HepG2 (cell line): ENCODE results near the gene HK2. TPM values are rescaled to one million over a fixed set of nuclear protein-coding genes. Genes with fewer than 3 reads are reported as not detected.

ENCODE experiments used
- ATAC-seq: fragments of 200-7000 bp; cut with Tn5 transposase; 3 replicates; pipeline ENCODE4 v1.9.1; 2020; ENCODE audit warnings: mild to moderate bottlenecking, moderate library complexity
- BruUV-seq: library from RNA; stranded (reverse); fragments of 400-500 nt; replicated peaks from 2 replicates; lab custom pipeline; 2021; lab: Mats Ljungman, UMichigan
- CTCF ChIA-PET: fragments of 300-600 bp; formaldehyde crosslinking; extraction: SDS; loops from one replicate; lab custom pipeline; 2021; ENCODE audit warnings: low total read pairs, inconsistent platforms, low intra/inter-chr PET ratio; lab: Yijun Ruan, JAX
- POLR2A ChIA-PET: fragments of 350-600 bp; sonication (Branson Sonifier 250); formaldehyde crosslinking; loops from one replicate; lab custom pipeline; 2020; ENCODE audit warnings: antibody characterized with exemption, inconsistent platforms; lab: Yijun Ruan, JAX
- DNase-seq: peaks from one replicate; pipeline ENCODE4 v3.0.0-alpha.2; 2015; ENCODE audit warnings: low spot score
- FAIRE-seq: peaks from 3 replicates; lab custom pipeline; 2011; peaks lifted over from hg19 to GRCh38; lab: Jason Lieb, UNC
- H2AFZ ChIP-seq: one replicate; pipeline ENCODE4 v1.6.1; 2011; ENCODE audit warnings: low read length, inconsistent platforms
- H3K27ac ChIP-seq: fragments of 300-600 bp; 3 replicates; pipeline ENCODE4 v1.8.0; 2011; ENCODE audit warnings: mixed run types, mild to moderate bottlenecking, mixed read lengths, low read length, inconsistent platforms; ENCODE audit not compliant: insufficient read depth; ENCODE audit errors: extremely low read length
- H3K27me3 ChIP-seq, 2 experiments: fragments of 200-600 bp in 1 of 2; 2 replicates in 1 of 2; 3 replicates in 1 of 2; pipeline versions ENCODE4 v1.6.0 to v1.8.0; 2011; ENCODE audit warnings: low read length in 2 of 2, mild to moderate bottlenecking in 2 of 2, moderate library complexity in 2 of 2, inconsistent platforms in 1 of 2; ENCODE audit not compliant: insufficient read depth in 2 of 2, control insufficient read depth in 1 of 2
- H3K36me3 ChIP-seq, 2 experiments: fragments of 200-600 bp in 1 of 2; replicated peaks in 1 of 2; 2 replicates in 1 of 2; 3 replicates in 1 of 2; pipeline versions ENCODE4 v1.5.1 to v1.8.0; 2011; ENCODE audit warnings: low read length in 2 of 2, inconsistent platforms in 1 of 2; ENCODE audit not compliant: insufficient read depth in 2 of 2, control insufficient read depth in 1 of 2
- H3K4me1 ChIP-seq: 2 replicates; pipeline ENCODE4 v1.5.1; 2012; ENCODE audit warnings: low read length, inconsistent platforms; ENCODE audit not compliant: insufficient read depth
- H3K4me2 ChIP-seq: 2 replicates; pipeline ENCODE4 v1.6.0; 2011; ENCODE audit warnings: low read depth, low read length, inconsistent platforms
- H3K4me3 ChIP-seq, 3 experiments: fragments of 200-600 bp in 1 of 3; sonication (generic), shearing (Covaris generic) in 1 of 3; replicated peaks in 1 of 3; 2 replicates each; pipeline ENCODE4 v1.5.1; 2011 to 2016; ENCODE audit warnings: low read length in 3 of 3, inconsistent platforms in 2 of 3, low read depth in 2 of 3, mild to moderate bottlenecking in 2 of 3, control low read depth in 1 of 3, mixed read lengths in 1 of 3; ENCODE audit not compliant: insufficient read depth in 1 of 3
- H3K79me2 ChIP-seq: one replicate; pipeline ENCODE4 v1.6.1; 2011; ENCODE audit warnings: low read length, inconsistent platforms; ENCODE audit not compliant: insufficient read depth
- H3K9ac ChIP-seq: 2 replicates; pipeline ENCODE4 v1.6.0; 2011; ENCODE audit warnings: mild to moderate bottlenecking, low read depth, low read length, inconsistent platforms; ENCODE audit not compliant: insufficient read depth
- H3K9me3 ChIP-seq: 2 replicates; pipeline ENCODE4 v1.5.1; 2012; ENCODE audit warnings: mild to moderate bottlenecking, low read length
- H4K20me1 ChIP-seq: 2 replicates; pipeline ENCODE4 v1.6.0; 2011; ENCODE audit warnings: inconsistent platforms, mild to moderate bottlenecking, low read length, moderate library complexity; ENCODE audit not compliant: insufficient read depth
- CHD4 ChIP-seq: fragments of 200-600 bp; sonication (generic); IDR thresholded peaks from 2 replicates; pipeline ENCODE4 v1.7.0; 2017; ENCODE audit warnings: mild to moderate bottlenecking, low read length, borderline replicate concordance
- KDM4B ChIP-seq: sonication (generic); formaldehyde crosslinking; IDR thresholded peaks from 2 replicates; pipeline ENCODE4 v1.4.0; 2020; ENCODE audit warnings: missing genetic modification reagents
- MAX ChIP-seq: IDR thresholded peaks from 2 replicates; pipeline ENCODE4 v1.6.1; 2012; ENCODE audit warnings: inconsistent platforms
- MYNN ChIP-seq: sonication (generic); formaldehyde crosslinking; IDR thresholded peaks from 2 replicates; pipeline ENCODE4 v1.4.0; 2020; ENCODE audit warnings: mild to moderate bottlenecking, low read depth, missing genetic modification reagents
- NCOA1 ChIP-seq: sonication (generic); formaldehyde crosslinking; IDR thresholded peaks from 2 replicates; pipeline ENCODE4 v1.9.0; 2021; ENCODE audit warnings: missing genetic modification reagents
- NCOA5 ChIP-seq: sonication (generic); formaldehyde crosslinking; IDR thresholded peaks from 2 replicates; pipeline ENCODE4 v1.4.0; 2020; ENCODE audit warnings: missing genetic modification reagents
- SKI ChIP-seq: fragments of 450-650 bp; IDR thresholded peaks from one replicate; pipeline ENCODE4 v1.6.1; 2018; ENCODE audit warnings: mild to moderate bottlenecking; ENCODE audit not compliant: partially characterized antibody
- THAP8 ChIP-seq: sonication (generic); formaldehyde crosslinking; IDR thresholded peaks from 2 replicates; pipeline ENCODE4 v1.5.1; 2020; ENCODE audit warnings: missing genetic modification reagents, mild to moderate bottlenecking, borderline replicate concordance
- THYN1 ChIP-seq: sonication (generic); formaldehyde crosslinking; IDR thresholded peaks from 2 replicates; pipeline ENCODE4 v1.8.1; 2023; ENCODE audit warnings: low read depth, mild to moderate bottlenecking, moderate library complexity, missing genetic modification reagents, borderline replicate concordance
- ZNF292 ChIP-seq: sonication (generic); formaldehyde crosslinking; IDR thresholded peaks from 2 replicates; pipeline ENCODE4 v1.8.1; 2022; ENCODE audit warnings: mild to moderate bottlenecking, low read depth, missing genetic modification reagents, borderline replicate concordance
- ZNF564 ChIP-seq: sonication (generic); formaldehyde crosslinking; IDR thresholded peaks from 2 replicates; pipeline ENCODE4 v1.8.1; 2023; ENCODE audit warnings: mild to moderate bottlenecking, missing genetic modification reagents
- ZNF598 ChIP-seq: sonication (generic); formaldehyde crosslinking; IDR thresholded peaks from 2 replicates; pipeline ENCODE4 v1.5.1; 2020; ENCODE audit warnings: mild to moderate bottlenecking, missing genetic modification reagents, borderline replicate concordance
- WGBS: methylation state at CpG from one replicate; pipeline ENCODE4 v1.1.6; 2017; ENCODE audit warnings: low lambda C conversion rate; 5-methylcytosine and 5-hydroxymethylcytosine counted together
- in situ Hi-C: cut with HindIII; loops from 2 replicates; pipeline ENCODE4 v1.10.0; 2017; ENCODE audit warnings: low pct_unique_long_range_greater_than_20kb; ENCODE audit not compliant: extremely low pct_ligation_motif_present
- intact Hi-C: fragments of 100-400 bp; cut with micrococcal nuclease; formaldehyde crosslinking; loops from one replicate; pipeline ENCODE4 v1.10.0; 2022; ENCODE audit not compliant: unreplicated experiment
- polyA plus RNA-seq, 8 experiments: library from polyadenylated mRNA; depleted of rRNA in 3 of 8; stranded (reverse) in 7 of 8; unstranded in 1 of 8; fragments of >200 nt; fragmentation: Illumina TruSeq in 4 of 8; extraction: Trizol in 4 of 8; gene quantifications; 2 replicates each; pipeline versions ENCODE4 v1.2.1 to v1.2.3, GENCODE V29; 2011 to 2016; ENCODE audit warnings: low read depth in 4 of 8, missing spikeins in 1 of 8, mixed read lengths in 1 of 8; ENCODE audit not compliant: insufficient read depth in 1 of 8
- total RNA-seq, 5 experiments: library from RNA; depleted of rRNA; stranded (reverse); fragments of >200 nt; fragmentation: Illumina TruSeq; extraction: Trizol; gene quantifications; 2 replicates each; pipeline ENCODE4 v1.2.3, GENCODE V29; 2016; ENCODE audit warnings: low read depth in 1 of 5
- TF ChIP-seq, protein P1 (sequence below): sonication (generic); formaldehyde crosslinking; IDR thresholded peaks from 2 replicates; pipeline ENCODE4 v1.4.0; 2020; ENCODE audit warnings: missing genetic modification reagents, borderline replicate concordance
- TF ChIP-seq, protein P2 (sequence below), 2 experiments: sonication (generic) in 1 of 2; formaldehyde crosslinking in 1 of 2; IDR thresholded peaks; 2 replicates each; pipeline versions ENCODE4 v1.6.1 to v1.9.0; 2014 to 2022; ENCODE audit warnings: antibody characterized with exemption in 1 of 2, borderline replicate concordance in 1 of 2, inconsistent platforms in 1 of 2, low read depth in 1 of 2, missing genetic modification reagents in 1 of 2

HK2 gene
- total and polyA plus RNA-seq, 2 of the 13 experiments (the other 11 are each of a cell fraction or from before 2014, with no cell fraction given) = 13.2 to 101 TPM

DNA sequence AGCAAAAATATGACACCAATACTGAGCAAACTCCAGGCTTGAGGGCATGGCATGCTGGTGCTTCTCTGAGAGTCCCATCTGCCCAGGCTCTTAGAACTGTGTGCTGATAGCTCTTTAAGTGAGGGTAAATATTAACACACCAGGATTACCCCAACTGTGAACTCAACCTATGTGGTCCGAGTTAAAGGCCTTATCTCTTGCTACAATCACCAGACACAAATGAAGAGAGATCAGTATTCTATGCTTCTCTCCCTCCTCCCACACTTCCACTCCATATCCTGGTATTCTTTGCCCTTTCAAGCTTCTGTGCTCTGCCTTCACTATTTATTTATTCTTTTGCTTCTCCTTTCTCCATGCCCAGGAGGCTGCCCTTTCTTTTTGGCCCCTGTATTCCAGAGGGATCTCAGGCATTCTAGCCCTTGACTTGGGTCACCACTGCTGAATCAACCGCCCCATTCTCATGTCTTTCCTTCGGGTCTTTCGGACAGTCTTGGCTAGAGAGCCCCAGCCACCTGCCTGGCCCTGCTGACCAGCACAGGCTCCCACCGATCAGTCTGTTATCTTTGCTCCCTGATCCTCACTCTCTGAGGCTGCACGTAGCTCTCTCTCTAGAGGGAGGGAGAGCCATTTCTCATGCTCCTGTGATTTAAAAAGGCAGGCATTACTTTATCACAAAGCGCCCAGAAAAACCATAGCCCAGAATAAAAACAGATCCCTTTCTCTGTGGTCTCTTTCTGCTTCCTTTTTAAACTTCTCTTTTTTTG lies 17.2 kb upstream of the HK2 start:
- ChIA-PET POLR2A (interaction anchor here (0.7 to 2.6 kb wide), 6 partner anchors 10 to 69 kb away, joined by 3 to 30 read pairs (median 3); partner anchors contain the start of gene HK2), CTCF (no interaction called here)
- no peaks in the 10 kb centered on the region for H4K20me1 ChIP-seq
- peak overlapping the region; percentile 25 to 61 (median 43) for H3K4me3 ChIP-seq
- peaks cover 84% of the 10 kb centered on the region for H3K4me1 ChIP-seq
- FAIRE-seq (peak; percentile 94), ATAC-seq (peak; percentile 96), DNase-seq (peak; percentile 92)
- H3K27me3 ChIP-seq = 0 out of 5 replicates have a peak, but pooled peaks cover 0 to 4% of the 10 kb centered on the region in 2 experiments
- H3K36me3 ChIP-seq = no peaks in the 10 kb centered on the region
- peak overlapping the region; percentile 63 for H3K27ac ChIP-seq
- H3K4me2 ChIP-seq = peak overlapping the region; percentile 87
- in situ Hi-C loops = no loop called here
- peak overlapping the region; percentile 43 for H3K9ac ChIP-seq
- no peak overlapping the region for H2AFZ ChIP-seq
- BruUV-seq = no TSS peak
- intact Hi-C loops = loop anchor here (2.0 kb wide), 1 partner anchor 52 kb away; no protein-coding TSS in a partner anchor
- 6% methylated on average over 7 of the region's 7 CpGs for WGBS
- H3K79me2 ChIP-seq = no peaks in the 10 kb centered on the region
- no peaks in the 10 kb centered on the region for H3K9me3 ChIP-seq
- TF ChIP-seq NCOA1 (CRISPR knock-in tag) (no peak), KDM4B (peak; percentile 26; the same call in 1 of the 2 replicates), ZNF564 (CRISPR knock-in tag) (no peak), MAX (peak; percentile 30; the same call in 1 of the 2 replicates), ZNF598 (CRISPR knock-in tag) (peak; percentile 90; the same call in 1 of the 2 replicates), SKI (peak; percentile 59), NCOA5 (CRISPR knock-in tag) (no peak), CHD4 (peak; percentile 52; the same call in 1 of the 2 replicates), ZNF292 (CRISPR knock-in tag) (peak; percentile 87), MYNN (CRISPR knock-in tag) (0 out of 2 replicates have a peak, but pooled peaks have one; percentile 48), THYN1 (CRISPR knock-in tag) (no peak), THAP8 (CRISPR knock-in tag) (no peak)
- TF ChIP-seq, protein P1, sequence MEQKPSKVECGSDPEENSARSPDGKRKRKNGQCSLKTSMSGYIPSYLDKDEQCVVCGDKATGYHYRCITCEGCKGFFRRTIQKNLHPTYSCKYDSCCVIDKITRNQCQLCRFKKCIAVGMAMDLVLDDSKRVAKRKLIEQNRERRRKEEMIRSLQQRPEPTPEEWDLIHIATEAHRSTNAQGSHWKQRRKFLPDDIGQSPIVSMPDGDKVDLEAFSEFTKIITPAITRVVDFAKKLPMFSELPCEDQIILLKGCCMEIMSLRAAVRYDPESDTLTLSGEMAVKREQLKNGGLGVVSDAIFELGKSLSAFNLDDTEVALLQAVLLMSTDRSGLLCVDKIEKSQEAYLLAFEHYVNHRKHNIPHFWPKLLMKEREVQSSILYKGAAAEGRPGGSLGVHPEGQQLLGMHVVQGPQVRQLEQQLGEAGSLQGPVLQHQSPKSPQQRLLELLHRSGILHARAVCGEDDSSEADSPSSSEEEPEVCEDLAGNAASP = peak; percentile 54; the same call in 1 of the 2 replicates
- TF ChIP-seq, protein P2, sequence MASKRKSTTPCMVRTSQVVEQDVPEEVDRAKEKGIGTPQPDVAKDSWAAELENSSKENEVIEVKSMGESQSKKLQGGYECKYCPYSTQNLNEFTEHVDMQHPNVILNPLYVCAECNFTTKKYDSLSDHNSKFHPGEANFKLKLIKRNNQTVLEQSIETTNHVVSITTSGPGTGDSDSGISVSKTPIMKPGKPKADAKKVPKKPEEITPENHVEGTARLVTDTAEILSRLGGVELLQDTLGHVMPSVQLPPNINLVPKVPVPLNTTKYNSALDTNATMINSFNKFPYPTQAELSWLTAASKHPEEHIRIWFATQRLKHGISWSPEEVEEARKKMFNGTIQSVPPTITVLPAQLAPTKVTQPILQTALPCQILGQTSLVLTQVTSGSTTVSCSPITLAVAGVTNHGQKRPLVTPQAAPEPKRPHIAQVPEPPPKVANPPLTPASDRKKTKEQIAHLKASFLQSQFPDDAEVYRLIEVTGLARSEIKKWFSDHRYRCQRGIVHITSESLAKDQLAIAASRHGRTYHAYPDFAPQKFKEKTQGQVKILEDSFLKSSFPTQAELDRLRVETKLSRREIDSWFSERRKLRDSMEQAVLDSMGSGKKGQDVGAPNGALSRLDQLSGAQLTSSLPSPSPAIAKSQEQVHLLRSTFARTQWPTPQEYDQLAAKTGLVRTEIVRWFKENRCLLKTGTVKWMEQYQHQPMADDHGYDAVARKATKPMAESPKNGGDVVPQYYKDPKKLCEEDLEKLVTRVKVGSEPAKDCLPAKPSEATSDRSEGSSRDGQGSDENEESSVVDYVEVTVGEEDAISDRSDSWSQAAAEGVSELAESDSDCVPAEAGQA (IDR thresholded peaks at IDR 0.05; ENCODE audit: low read depth) = no peak
- TF ChIP-seq, protein P2 (CRISPR knock-in tag; IDR thresholded peaks at IDR 0.05; ENCODE audit: borderline replicate concordance) = no peak
